ENCODE measurements around the gene PCDH10. TPM values are rescaled to one million over a fixed set of nuclear protein-coding genes. Genes with fewer than 3 reads are reported as not detected.

The PCDH10 gene
- under 0.01 and 0.22 TPM in 2 replicates for total RNA-seq

DNA sequence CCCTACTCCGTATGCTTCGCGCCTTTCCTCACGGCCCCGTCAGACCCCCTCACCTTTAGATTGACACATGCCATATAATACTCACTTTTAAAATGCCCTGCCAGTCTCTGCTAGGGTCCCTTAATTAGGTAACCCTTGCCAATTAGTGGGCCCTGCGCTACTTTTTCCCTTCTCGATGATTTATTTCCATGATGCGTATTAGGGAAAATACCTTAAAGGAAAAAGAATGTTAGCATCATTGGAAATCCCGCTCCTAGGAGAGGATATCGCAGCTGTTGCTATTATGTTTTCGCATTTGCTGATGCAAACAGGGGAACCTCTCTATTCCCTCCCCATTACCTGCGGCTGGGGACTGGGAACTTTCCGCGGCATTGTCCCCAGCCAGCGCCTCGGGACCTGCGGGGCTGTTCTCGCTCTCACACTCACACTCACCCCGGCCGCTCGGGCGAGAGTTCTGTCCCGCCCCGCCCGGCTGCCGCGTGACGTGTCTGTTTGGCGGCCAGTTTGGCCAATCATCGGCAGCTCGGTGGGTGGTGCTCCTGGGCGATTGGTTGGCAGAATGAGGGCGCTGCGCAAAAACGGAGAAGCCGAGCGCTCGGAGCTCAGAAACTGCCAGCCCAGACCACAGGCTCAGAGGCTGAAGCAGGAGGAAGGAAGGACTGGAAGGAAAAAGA, at the start of gene PCDH10:
PCDH10 (plus strand) TSS at position 605 of the 674 bp plus-strand sequence. CDS start 847 bp downstream, outside the sequence.
- peak; percentile 89 to 90 for DNase-seq (ENCODE audit: low read depth in 2 of 2)

DNA sequence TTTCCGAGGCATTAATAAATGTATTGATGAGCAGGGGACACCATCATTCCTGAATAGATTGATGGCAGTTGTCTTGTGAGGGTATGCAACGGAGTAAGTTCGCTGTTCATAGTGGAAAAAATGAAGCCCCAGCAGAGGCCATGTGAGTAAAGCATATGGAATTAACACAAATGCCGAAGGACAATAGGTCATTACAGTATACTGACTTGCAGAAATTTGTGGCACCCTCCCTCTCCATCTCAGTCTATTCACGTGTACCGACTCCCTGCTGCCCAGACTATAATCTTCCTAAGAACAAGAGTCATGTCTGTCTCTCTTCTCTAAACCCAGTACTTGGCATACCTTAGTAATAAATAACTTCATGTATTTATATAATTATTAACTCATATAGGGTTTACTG, 47.1 kb upstream of the PCDH10 start:
- DNase-seq (ENCODE audit: low read depth in 2 of 2), result no peak

GRCh38 chr4:133102612-133103409, 46.3 kb upstream of the PCDH10 start:
- no peak for DNase-seq (ENCODE audit: low read depth in 2 of 2)

DNA sequence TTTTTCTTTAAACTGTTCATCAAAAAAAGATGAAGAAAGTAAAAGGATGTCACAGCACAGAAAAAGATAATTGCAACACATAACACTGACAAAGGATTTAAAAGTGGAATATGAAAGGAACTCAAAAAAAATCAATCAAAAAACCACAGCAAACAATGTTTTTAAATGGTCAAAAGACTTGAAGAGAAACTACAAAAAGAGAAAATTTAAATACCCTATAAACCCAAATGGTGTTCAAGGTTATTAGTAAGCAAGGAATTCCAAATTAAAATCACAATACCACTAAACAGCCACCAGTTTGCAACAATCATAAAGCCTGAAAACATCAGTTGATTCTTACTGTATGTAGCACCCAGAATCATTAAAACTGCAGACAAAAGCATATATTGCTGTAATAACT, 36.5 kb upstream of the PCDH10 start:
- DNase-seq (ENCODE audit: low read depth in 2 of 2), result no peak

- DNase-seq (ENCODE audit: low read depth in 2 of 2), result no peak
Observed at GRCh38 chr4:133124746-133125145, 24.3 kb upstream of the PCDH10 start.

DNA sequence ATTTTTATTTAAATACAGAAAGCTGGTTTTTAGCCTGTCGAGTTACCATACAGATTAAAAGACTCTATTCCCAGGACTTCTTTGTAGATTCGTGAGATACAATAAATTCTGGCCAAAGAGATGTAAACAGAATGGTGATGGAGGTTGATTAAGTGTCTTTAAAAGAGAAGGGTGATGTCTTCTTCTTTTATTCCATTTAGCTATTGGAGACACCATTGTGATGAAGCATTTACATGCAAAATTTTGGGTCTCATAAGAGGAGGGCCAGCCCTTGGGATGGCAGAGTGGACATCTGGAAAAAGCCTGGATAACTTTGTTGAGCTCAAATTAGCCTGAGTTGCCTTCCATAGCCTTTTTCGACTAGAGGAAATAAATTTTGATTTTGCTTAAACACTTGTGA, 21.6 kb upstream of the PCDH10 start:
- DNase-seq (ENCODE audit: low read depth in 2 of 2), result no peak

DNA sequence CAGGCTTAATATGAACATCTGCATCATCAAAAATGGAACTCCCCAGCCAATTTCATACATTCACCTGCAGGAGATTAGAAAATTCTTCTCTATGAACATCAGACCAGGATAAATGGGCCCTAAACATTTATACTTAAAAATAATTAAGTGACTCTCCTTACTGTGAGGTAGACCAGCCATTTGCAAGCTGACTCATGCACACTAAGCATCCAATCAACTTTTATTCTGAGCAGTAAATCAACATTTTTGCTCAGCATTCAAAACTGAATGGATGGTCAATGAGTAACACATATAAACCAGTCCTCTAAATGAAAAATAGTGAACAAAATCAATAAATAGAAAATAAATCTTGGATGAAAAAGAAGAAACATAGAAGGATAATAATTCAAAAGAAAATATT, 19.9 kb upstream of the PCDH10 start:
- DNase-seq (ENCODE audit: low read depth in 2 of 2), result no peak

DNA sequence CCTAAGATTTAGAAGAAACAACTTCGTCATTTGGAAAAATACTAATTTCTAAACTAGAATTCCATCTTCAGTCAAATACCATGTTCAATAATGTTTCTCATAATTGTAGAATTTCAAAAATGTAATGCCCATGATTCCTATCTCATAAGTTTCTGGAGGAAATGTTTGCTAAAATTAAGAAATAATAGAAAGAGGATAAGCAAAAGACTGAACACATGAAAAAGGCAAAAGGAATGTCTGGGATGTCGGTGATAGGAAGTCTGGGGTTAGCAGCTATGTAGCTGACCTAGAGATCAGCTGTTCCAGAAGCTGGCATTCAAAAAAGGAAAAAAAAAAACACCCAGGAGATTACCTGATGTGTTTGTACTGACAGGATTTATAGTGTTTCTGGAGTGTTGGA, 18.9 kb upstream of the PCDH10 start:
- peak in 1 of 2 donors; percentile 22 for DNase-seq (ENCODE audit: low read depth in 2 of 2)

DNA sequence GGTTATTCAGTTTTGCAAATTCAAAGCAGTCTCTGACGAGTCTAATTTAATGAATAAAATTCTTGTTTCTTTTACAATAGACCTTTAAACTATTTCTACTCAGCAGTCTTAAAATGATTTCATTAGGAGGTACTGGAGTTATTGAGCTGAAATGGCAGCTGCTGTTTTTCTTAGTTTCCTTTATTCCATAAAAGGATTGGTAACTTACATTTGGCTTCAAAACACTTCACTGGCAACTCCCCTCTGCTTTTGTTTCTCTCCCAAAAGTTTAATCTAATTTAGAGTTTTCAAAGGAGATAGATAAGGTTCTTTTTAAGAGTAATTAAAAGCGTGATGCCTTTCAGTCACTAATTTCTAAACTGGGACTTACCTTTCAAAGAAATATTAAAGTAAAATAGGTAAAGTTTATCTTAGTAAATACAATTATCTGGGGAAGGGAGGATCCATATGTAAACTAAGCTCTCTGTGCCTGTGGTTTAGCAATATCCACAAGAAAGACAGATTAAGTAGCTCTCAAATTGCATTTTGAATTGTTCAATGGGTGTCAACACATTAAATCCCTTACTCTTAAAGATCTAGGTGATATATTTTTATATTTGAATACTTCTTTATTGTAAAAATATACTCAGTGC, 17.1 kb upstream of the PCDH10 start:
- no peak for DNase-seq (ENCODE audit: low read depth in 2 of 2)

DNA sequence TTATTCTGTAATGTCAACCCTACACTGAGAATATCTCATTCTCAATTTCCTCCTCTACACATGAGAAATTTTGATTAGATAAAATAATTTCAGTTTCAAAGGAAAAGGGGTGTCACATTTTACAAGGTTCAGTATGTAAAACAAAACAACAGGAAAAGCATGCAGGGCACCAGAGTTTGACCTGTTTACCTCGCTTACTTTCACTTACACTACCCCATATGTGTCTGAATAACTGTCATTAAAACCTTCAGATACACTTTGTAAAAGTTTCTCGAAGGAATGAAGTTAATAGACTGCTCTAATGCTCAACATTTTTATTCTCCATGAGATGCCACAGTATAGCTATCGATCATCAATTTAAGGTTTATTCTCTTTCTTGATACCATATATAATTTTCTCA, 12.3 kb upstream of the PCDH10 start:
- DNase-seq (ENCODE audit: low read depth in 2 of 2), result no peak

DNA sequence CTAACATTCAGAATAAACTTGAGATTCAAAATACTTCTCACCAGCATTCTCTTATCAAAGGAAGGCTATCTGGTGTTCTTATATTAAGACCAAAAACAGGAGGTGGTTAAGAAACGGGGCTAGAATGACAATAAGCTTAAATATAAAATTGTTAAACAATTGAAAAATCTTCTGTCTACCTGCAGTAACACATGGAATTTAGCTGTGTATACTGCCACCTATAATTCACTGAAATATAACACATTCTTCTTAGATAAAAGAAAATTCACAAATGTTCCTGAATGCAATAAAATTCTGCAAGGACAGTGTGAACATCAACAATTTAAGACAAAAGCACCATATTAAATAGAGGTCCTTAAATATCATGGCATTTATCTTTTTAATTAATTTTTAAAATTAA, 11.5 kb upstream of the PCDH10 start:
- no peak for DNase-seq (ENCODE audit: low read depth in 2 of 2)

DNA sequence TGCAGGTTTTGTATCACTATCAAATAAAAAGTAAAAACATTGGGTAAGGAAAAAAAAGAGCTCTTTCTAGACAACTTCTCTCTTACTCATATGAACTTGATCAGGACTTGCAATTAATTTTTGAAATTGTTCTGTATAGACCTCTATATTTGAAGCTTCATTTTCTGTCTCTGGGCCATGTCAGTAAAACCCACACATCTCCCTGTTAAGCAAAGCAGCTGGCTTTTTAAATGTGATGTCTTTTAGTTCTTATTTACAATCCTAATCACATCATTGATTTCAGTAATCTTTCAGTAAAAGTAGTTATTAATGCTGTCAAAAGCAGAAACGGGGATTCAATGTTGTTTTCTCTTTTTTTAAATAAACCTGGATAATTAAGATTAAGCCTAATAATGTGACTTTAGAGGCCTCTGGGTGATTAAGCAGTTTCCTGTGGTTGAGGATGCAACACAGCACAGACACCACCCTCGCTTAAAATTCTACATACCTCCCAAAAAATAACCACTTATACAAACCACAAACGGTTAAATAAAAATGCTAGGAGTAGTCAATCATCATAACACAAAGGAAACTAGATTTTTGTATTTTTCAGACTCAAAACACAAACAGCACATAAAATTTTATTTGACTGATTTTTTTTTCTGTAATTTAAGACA, 5.2 kb upstream of the PCDH10 start:
- no peak for DNase-seq (ENCODE audit: low read depth in 2 of 2)

DNA sequence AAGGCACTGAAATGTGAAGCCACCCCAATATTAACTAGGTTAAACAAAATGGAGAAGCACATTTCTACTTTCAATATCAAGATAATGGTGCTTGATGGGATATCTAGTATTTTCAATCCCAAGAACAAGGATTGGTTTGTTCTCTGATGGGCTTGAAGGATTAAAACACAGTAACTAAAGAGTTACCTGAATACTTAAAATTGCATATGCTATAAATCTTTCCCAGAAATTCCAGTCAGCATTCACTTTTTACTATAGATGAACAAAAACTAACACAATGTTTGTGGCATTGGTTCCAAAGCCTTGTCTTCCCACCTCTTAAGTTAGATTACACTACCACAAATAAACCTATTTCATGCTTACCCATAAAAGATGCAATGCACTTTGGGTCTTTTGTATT, 3.9 kb upstream of the PCDH10 start:
- DNase-seq (ENCODE audit: low read depth in 2 of 2), result no peak

DNA sequence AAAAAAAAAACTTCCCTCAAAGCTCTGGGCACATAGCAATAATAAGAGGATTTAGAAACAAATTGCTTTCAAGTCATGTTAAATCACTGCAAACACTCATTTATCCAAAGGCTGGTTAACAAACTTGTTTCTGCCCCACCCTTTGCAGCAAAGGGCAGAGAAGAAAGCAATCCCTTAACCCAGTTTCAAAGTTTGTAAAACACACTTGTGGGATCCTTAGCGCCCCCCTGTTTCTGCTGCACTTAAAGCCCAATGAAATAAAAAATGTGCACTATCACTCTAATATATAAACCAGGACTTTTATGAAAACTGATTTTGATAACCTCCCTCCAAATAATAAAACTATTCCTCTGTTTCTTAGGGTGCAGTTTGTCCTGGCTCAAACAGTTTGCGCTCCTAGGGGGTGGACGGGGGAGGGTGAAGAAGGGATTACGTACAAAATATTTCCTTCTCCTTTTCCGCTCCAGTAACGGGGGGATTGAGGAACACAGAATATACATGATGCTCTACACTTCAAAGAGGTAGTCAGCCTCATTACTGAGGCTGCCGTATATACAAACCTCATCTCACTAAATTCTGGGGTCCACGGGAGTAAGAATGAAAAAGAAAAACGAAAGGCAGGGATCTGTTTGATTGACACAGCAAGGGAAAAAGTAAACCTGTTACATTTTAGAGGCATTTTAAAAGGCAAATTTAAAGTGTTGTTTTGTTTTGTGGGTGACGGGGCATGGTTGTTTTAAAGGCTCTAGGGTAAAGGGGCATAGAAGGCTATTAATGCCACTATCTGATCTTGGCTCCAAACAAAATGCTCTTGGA, 3.1 kb upstream of the PCDH10 start:
- no peak for DNase-seq (ENCODE audit: low read depth in 2 of 2)

DNA sequence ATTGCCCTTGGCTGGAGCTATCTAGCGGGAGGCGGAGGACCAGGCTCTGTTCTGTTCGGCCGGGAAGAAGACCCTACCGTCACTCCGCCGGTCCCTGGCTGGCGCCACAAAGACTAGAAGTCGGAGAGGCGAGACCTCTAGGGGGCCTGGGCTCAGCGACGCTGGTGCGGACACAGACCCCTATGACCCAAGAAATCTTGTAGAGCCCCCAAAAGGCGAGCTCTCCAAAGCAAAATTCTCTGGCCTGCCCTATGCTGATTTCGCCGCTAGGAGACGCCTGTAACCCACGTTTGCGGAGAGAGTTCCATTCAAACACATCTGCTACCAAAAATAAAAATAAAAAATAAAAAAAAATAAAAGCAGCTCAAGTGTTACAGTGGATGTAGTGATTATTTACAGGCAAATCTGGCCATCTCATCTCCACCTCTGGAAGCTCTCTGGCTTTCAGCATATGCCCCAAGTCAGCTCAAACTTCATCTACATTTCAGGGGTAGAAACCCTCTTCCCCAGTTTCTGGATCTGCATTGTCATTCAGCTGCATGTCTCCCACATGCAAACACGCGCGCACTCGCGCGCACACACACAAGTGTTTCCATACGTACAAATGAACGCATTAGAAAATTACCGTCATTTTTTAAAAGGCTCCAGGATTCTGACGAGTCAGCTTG, 2.4 kb upstream of the PCDH10 start:
- DNase-seq (ENCODE audit: low read depth in 2 of 2), result peak; percentile 56 to 57

GRCh38 chr4:133147286-133147821, 1.7 kb upstream of the PCDH10 start:
- peak in 1 of 2 donors; percentile 1 for DNase-seq (ENCODE audit: low read depth in 2 of 2)

GRCh38 chr4:133147921-133148689, 989 bp upstream of the PCDH10 start:
- DNase-seq (ENCODE audit: low read depth in 2 of 2), result peak; percentile 31 to 36

GRCh38 chr4:133149364-133149695, 236 bp downstream of the PCDH10 start:
- DNase-seq (ENCODE audit: low read depth in 2 of 2), result no peak

DNA sequence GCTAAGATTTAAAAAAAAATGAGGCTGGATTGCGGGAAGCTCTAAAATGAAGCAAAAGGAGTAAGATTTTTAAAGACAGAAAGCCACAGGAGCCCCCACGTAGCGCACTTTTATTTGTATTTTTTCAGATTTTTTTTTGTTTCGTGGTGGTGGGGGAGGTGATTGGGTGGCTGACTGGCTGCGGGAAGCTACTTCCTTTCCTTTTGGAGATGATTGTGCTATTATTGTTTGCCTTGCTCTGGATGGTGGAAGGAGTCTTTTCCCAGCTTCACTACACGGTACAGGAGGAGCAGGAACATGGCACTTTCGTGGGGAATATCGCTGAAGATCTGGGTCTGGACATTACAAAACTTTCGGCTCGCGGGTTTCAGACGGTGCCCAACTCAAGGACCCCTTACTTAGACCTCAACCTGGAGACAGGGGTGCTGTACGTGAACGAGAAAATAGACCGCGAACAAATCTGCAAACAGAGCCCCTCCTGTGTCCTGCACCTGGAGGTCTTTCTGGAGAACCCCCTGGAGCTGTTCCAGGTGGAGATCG, 908 bp downstream of the PCDH10 start:
- peak in 1 of 2 donors; percentile 0 for DNase-seq (ENCODE audit: low read depth in 2 of 2)

Data from lung microvascular endothelial cell (primary cell).